ENCODE measurements around the gene PHLDA3.
"Not testable (repeated sequence)": the region's sequence is repeated elsewhere in the genome, so short reads cannot be mapped to it uniquely, and the experiment has no call there.

Gene PHLDA3

GRCh38 chr1:201481004-201481380 lies 12.0 kb upstream of the PHLDA3 start:
- H3K27me3 ChIP-seq (ENCODE audit: control insufficient read depth, low read length) = peaks cover 14% of the 10 kb centered on the region
- H3K4me1 ChIP-seq (ENCODE audit: control insufficient read depth, low read length) = peaks cover 32% of the 10 kb centered on the region
- H3K9me2 ChIP-seq (replicated peaks; ENCODE audit: control insufficient read depth, low read length) = no peaks in the 10 kb centered on the region
- no peaks in the 10 kb centered on the region for H3K9me3 ChIP-seq (ENCODE audit: control insufficient read depth, insufficient read depth, low read length)
- H3F3A ChIP-seq (ENCODE audit: control insufficient read depth, insufficient read depth) = peaks cover 6% of the 10 kb centered on the region
- no peak overlapping the region for H3K27ac ChIP-seq (ENCODE audit: low read depth, low read length)
- peaks cover 6% of the 10 kb centered on the region; the same call in 1 of the 2 replicates for H3K36me3 ChIP-seq (ENCODE audit: control insufficient read depth, low read length)
- peak overlapping the region; percentile 65 for H3K4me3 ChIP-seq (ENCODE audit: low read length)
- no peaks in the 10 kb centered on the region for H3K79me2 ChIP-seq (ENCODE audit: control insufficient read depth, low read length)
- H3K4me2 ChIP-seq (ENCODE audit: low read length) = peak overlapping the region; percentile 72
- no peak for TF ChIP-seq EZH2phosphoT487 (IDR thresholded peaks at IDR 0.05; ENCODE audit: borderline replicate concordance, low read length)
- no peak for TF ChIP-seq CTCF (IDR thresholded peaks at IDR 0.05; ENCODE audit: low read depth, low read length, poor library complexity, severe bottlenecking)
- H4K20me1 ChIP-seq (ENCODE audit: control insufficient read depth, insufficient read depth, low read depth, low read length) = no peaks in the 10 kb centered on the region

GRCh38 chr1:201480231-201481003 lies 11.4 kb upstream of the PHLDA3 start:
- Histone ChIP-seq H3K4me2 (ENCODE audit: low read length) (peak overlapping the region; percentile 72), H3K79me2 (ENCODE audit: control insufficient read depth, low read length) (no peaks in the 10 kb centered on the region), H3F3A (ENCODE audit: control insufficient read depth, insufficient read depth) (peaks cover 6% of the 10 kb centered on the region), H3K36me3 (ENCODE audit: control insufficient read depth, low read length) (peaks cover 4% of the 10 kb centered on the region; the same call in 1 of the 2 replicates), H3K4me3 (ENCODE audit: low read length) (peak overlapping the region; percentile 65), H3K9me2 (replicated peaks; ENCODE audit: control insufficient read depth, low read length) (no peaks in the 10 kb centered on the region), H3K9me3 (ENCODE audit: control insufficient read depth, insufficient read depth, low read length) (no peaks in the 10 kb centered on the region), H3K27me3 (ENCODE audit: control insufficient read depth, low read length) (peaks cover 17% of the 10 kb centered on the region), H3K4me1 (ENCODE audit: control insufficient read depth, low read length) (peaks cover 32% of the 10 kb centered on the region), H3K27ac (ENCODE audit: low read depth, low read length) (no peak overlapping the region), H4K20me1 (ENCODE audit: control insufficient read depth, insufficient read depth, low read depth, low read length) (no peaks in the 10 kb centered on the region)
- TF ChIP-seq CTCF (IDR thresholded peaks at IDR 0.05; ENCODE audit: low read depth, low read length, poor library complexity, severe bottlenecking) = no peak
- TF ChIP-seq EZH2phosphoT487 (IDR thresholded peaks at IDR 0.05; ENCODE audit: borderline replicate concordance, low read length) = no peak

GRCh38 chr1:201479201-201479730 lies 10.3 kb upstream of the PHLDA3 start:
- TF ChIP-seq CTCF (IDR thresholded peaks at IDR 0.05; ENCODE audit: low read depth, low read length, poor library complexity, severe bottlenecking) (no peak), EZH2phosphoT487 (IDR thresholded peaks at IDR 0.05; ENCODE audit: borderline replicate concordance, low read length) (no peak)
- H3F3A ChIP-seq (ENCODE audit: control insufficient read depth, insufficient read depth) = peaks cover 6% of the 10 kb centered on the region
- no peak overlapping the region for H3K4me3 ChIP-seq (ENCODE audit: low read length)
- no peak overlapping the region for H3K27ac ChIP-seq (ENCODE audit: low read depth, low read length)
- 0 out of 2 replicates have a peak, but pooled peaks cover 3% of the 10 kb centered on the region for H3K36me3 ChIP-seq (ENCODE audit: control insufficient read depth, low read length)
- no peaks in the 10 kb centered on the region for H3K9me2 ChIP-seq (replicated peaks; ENCODE audit: control insufficient read depth, low read length)
- H3K4me2 ChIP-seq (ENCODE audit: low read length) = no peak overlapping the region
- no peaks in the 10 kb centered on the region for H3K9me3 ChIP-seq (ENCODE audit: control insufficient read depth, insufficient read depth, low read length)
- H4K20me1 ChIP-seq (ENCODE audit: control insufficient read depth, insufficient read depth, low read depth, low read length) = no peaks in the 10 kb centered on the region
- peaks cover 23% of the 10 kb centered on the region for H3K27me3 ChIP-seq (ENCODE audit: control insufficient read depth, low read length)
- peaks cover 32% of the 10 kb centered on the region for H3K4me1 ChIP-seq (ENCODE audit: control insufficient read depth, low read length)
- no peaks in the 10 kb centered on the region for H3K79me2 ChIP-seq (ENCODE audit: control insufficient read depth, low read length)

- H3K4me2 ChIP-seq (ENCODE audit: low read length); H3K9me2 ChIP-seq (replicated peaks; ENCODE audit: control insufficient read depth, low read length); H3K79me2 ChIP-seq (ENCODE audit: control insufficient read depth, low read length); H3K36me3 ChIP-seq (ENCODE audit: control insufficient read depth, low read length); H3K9me3 ChIP-seq (ENCODE audit: control insufficient read depth, insufficient read depth, low read length); H4K20me1 ChIP-seq (ENCODE audit: control insufficient read depth, insufficient read depth, low read depth, low read length); H3K27ac ChIP-seq (ENCODE audit: low read depth, low read length); H3F3A ChIP-seq (ENCODE audit: control insufficient read depth, insufficient read depth); H3K4me3 ChIP-seq (ENCODE audit: low read length): not testable (repeated sequence)
- H3K27me3 ChIP-seq (ENCODE audit: control insufficient read depth, low read length) = peaks cover 26% of the 10 kb centered on the region
- peaks cover 32% of the 10 kb centered on the region for H3K4me1 ChIP-seq (ENCODE audit: control insufficient read depth, low read length)
Observed at GRCh38 chr1:201478666-201479065, 9.7 kb upstream of the PHLDA3 start.

Measured in DOHH2 (cell line).